Stimulated activated CD4-positive, alpha-beta T cell treated with anti-CD3 and anti-CD28 coated beads, Interleukin-15, amount 100 ng/mL, for 1 hour (primary cell): ENCODE measurements around the gene RPL18.
A peak's percentile ranks its signal among the peaks of the same experiment; 100 is the strongest.

Source experiments
- DNase-seq, 2 donors: peaks; one replicate each; pipeline ENCODE4 v3.0.0-alpha.2; 2020; ENCODE audit warnings: low read depth in 1 of 2, low spot score in 1 of 2

The RPL18 gene

GRCh38 chr19:48614436-48615230 lies 4.3 kb downstream of the RPL18 start, which contains the start of gene FAM83E:
Gene FAM83E, minus strand, starts transcription at chr19:48615076. Its CDS starts 1,704 bp downstream, at chr19:48613372.
- no peak for DNase-seq

GRCh38 chr19:48613852-48614435 lies 5.0 kb downstream of the RPL18 start:
- no peak for DNase-seq

GRCh38 chr19:48613024-48613851 lies 5.7 kb downstream of the RPL18 start:
- DNase-seq = no peak

- no peak for DNase-seq
Observed at GRCh38 chr19:48611872-48612271, 7.1 kb downstream of the RPL18 start.

GRCh38 chr19:48609571-48610108 lies 9.3 kb downstream of the RPL18 start:
- no peak for DNase-seq

- DNase-seq = peak; percentile 26 to 32
Observed at GRCh38 chr19:48608798-48609263, 10.1 kb downstream of the RPL18 start.

- DNase-seq = no peak
Observed at GRCh38 chr19:48607359-48607755, 11.6 kb downstream of the RPL18 start.

GRCh38 chr19:48606463-48607358 lies 12.3 kb downstream of the RPL18 start, which contains the start of gene SPACA4:
Gene SPACA4, plus strand, starts transcription at chr19:48606742. Its CDS starts 237 bp downstream, at chr19:48606979.
- DNase-seq = no peak

GRCh38 chr19:48603850-48604249 lies 15.1 kb downstream of the RPL18 start:
- no peak for DNase-seq

- no peak for DNase-seq
Observed at GRCh38 chr19:48603449-48603848, 15.5 kb downstream of the RPL18 start.

- no peak for DNase-seq
Observed at GRCh38 chr19:48603001-48603400, 16.0 kb downstream of the RPL18 start.

- DNase-seq = no peak
Observed at GRCh38 chr19:48600679-48601417, 18.1 kb downstream of the RPL18 start.

- no peak for DNase-seq
Observed at GRCh38 chr19:48598996-48599700, 19.8 kb downstream of the RPL18 start.

- no peak for DNase-seq
Observed at GRCh38 chr19:48596679-48597465, 22.1 kb downstream of the RPL18 start.

- no peak for DNase-seq
Observed at GRCh38 chr19:48596237-48596636, 22.7 kb downstream of the RPL18 start.

GRCh38 chr19:48595833-48596232 lies 23.1 kb downstream of the RPL18 start:
- no peak for DNase-seq

GRCh38 chr19:48595171-48595570 lies 23.8 kb downstream of the RPL18 start:
- DNase-seq = no peak

GRCh38 chr19:48591021-48591420 lies 28.0 kb downstream of the RPL18 start:
- no peak for DNase-seq
